ENCODE measurements around the gene TNC. TPM values are rescaled to one million over a fixed set of nuclear protein-coding genes. Genes with fewer than 3 reads are reported as not detected.

Gene TNC
- total and polyA plus RNA-seq, 2 donors (not counting 1 experiment from before 2014, with no cell fraction given) = not detected

DNA sequence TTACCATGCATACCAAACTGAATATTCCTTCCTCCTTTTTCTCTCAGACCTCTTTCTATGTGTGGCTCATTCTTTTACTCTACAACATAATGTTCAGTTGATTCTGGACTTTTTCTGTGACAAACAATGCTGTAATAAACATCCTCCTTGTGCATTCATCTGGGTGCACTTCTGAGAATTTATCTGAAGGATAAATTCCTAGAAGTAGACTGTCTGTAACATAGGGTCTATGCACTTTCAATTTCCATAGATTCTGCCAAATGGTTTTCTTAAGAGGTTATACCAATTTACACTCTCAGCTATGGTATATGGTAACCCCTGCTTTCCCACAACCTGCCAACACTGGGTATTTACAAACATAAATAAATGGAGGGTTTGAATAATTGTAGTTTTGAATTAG is 24.1 kb upstream of the TNC start:
- H3K4me1 Mint-ChIP-seq = no peaks in the 10 kb centered on the region
- H3K27ac Mint-ChIP-seq = no peak overlapping the region
- H3K79me2 ChIP-seq (ENCODE audit: control insufficient read depth, insufficient read depth, low read length) = no peaks in the 10 kb centered on the region
- no peaks in the 10 kb centered on the region for H3K36me3 ChIP-seq (replicated peaks in 1 of 2; ENCODE audit: control extremely low read depth in 1 of 2, control insufficient read depth in 1 of 2, extremely low read depth in 1 of 2, insufficient read depth in 2 of 2, low read length in 1 of 2)
- CTCF ChIA-PET = no interaction called here
- H3K9ac ChIP-seq (ENCODE audit: low read length) = no peak overlapping the region
- no peak overlapping the region for H3K4me3 ChIP-seq (ENCODE audit: control extremely low read depth in 1 of 5, extremely low read depth in 1 of 5, insufficient read depth in 1 of 5, low read depth in 2 of 5, low read length in 4 of 5)
- H3K27ac ChIP-seq (ENCODE audit: low read length in 2 of 2) = no peak overlapping the region
- H3K4me3 Mint-ChIP-seq = no peak overlapping the region
- no peak for TF ChIP-seq EZH2 (IDR thresholded peaks at IDR 0.05; ENCODE audit: borderline replicate concordance, insufficient read depth, low read depth, low read length, poor library complexity, severe bottlenecking)
- TF ChIP-seq, protein P1, sequence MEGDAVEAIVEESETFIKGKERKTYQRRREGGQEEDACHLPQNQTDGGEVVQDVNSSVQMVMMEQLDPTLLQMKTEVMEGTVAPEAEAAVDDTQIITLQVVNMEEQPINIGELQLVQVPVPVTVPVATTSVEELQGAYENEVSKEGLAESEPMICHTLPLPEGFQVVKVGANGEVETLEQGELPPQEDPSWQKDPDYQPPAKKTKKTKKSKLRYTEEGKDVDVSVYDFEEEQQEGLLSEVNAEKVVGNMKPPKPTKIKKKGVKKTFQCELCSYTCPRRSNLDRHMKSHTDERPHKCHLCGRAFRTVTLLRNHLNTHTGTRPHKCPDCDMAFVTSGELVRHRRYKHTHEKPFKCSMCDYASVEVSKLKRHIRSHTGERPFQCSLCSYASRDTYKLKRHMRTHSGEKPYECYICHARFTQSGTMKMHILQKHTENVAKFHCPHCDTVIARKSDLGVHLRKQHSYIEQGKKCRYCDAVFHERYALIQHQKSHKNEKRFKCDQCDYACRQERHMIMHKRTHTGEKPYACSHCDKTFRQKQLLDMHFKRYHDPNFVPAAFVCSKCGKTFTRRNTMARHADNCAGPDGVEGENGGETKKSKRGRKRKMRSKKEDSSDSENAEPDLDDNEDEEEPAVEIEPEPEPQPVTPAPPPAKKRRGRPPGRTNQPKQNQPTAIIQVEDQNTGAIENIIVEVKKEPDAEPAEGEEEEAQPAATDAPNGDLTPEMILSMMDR (IDR thresholded peaks at IDR 0.05) = no peak
- H3K4me2 ChIP-seq (replicated peaks; ENCODE audit: low read depth, low read length, poor library complexity, severe bottlenecking) = no peak overlapping the region
- H3K27me3 ChIP-seq (replicated peaks in 1 of 4; ENCODE audit: control extremely low read depth in 1 of 4, control insufficient read depth in 3 of 4, insufficient read depth in 4 of 4, low read length in 3 of 4) = no peaks in the 10 kb centered on the region
- no peak overlapping the region for H2AFZ ChIP-seq (ENCODE audit: insufficient read depth, low read depth, low read length, poor library complexity, severe bottlenecking)
- no peaks in the 10 kb centered on the region for H3K4me1 ChIP-seq (ENCODE audit: control insufficient read depth in 2 of 2, insufficient read depth in 2 of 2, low read length in 2 of 2)
- no peaks in the 10 kb centered on the region for H4K20me1 ChIP-seq (ENCODE audit: control insufficient read depth, insufficient read depth, low read length, poor library complexity, severe bottlenecking)
- ATAC-seq (ENCODE audit: low read depth) (no peak), DNase-seq (no peak)
- POLR2A ChIA-PET = no interaction called here
- no peaks in the 10 kb centered on the region for H3K9me3 Mint-ChIP-seq (ENCODE audit: insufficient read depth)
- no peaks in the 10 kb centered on the region for H3K9me3 ChIP-seq (ENCODE audit: control extremely low read depth in 1 of 3, control insufficient read depth in 2 of 3, insufficient read depth in 1 of 3, low read length in 2 of 3)
- intact Hi-C loops (cut with micrococcal nuclease) = no loop called here
- H3K27me3 Mint-ChIP-seq = peaks cover 27% of the 10 kb centered on the region

DNA sequence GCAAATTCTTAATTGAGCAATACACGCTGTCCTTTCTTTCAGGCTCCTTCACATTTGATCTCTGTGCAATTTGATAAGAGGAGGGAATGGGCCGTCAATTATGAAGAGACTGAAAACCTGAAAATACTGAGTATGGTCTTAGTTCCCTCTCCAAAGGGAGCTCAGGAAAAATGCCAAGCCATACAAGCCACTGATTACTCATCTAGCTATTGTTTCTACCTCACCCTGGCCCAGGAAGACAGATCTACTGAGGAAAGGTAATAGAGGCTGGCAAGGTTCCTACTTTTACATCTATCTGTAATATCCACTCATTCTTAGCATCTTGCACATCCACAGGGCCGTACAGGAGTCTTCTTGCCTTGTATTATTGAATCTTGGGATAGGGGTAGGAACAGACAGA is 23.7 kb upstream of the TNC start:
- TF ChIP-seq, protein P1 (IDR thresholded peaks at IDR 0.05) = no peak
- TF ChIP-seq EZH2 (IDR thresholded peaks at IDR 0.05; ENCODE audit: borderline replicate concordance, insufficient read depth, low read depth, low read length, poor library complexity, severe bottlenecking) = no peak
- no peak overlapping the region for H3K4me2 ChIP-seq (replicated peaks; ENCODE audit: low read depth, low read length, poor library complexity, severe bottlenecking)
- H3K9me3 Mint-ChIP-seq (ENCODE audit: insufficient read depth) = no peaks in the 10 kb centered on the region
- no peaks in the 10 kb centered on the region for H3K36me3 ChIP-seq (replicated peaks in 1 of 2; ENCODE audit: control extremely low read depth in 1 of 2, control insufficient read depth in 1 of 2, extremely low read depth in 1 of 2, insufficient read depth in 2 of 2, low read length in 1 of 2)
- no peaks in the 10 kb centered on the region for H3K79me2 ChIP-seq (ENCODE audit: control insufficient read depth, insufficient read depth, low read length)
- DNase-seq (no peak), ATAC-seq (ENCODE audit: low read depth) (no peak)
- WGBS (ENCODE audit: insufficient coverage) = no CpG with 5 or more reads among the region's 3 CpGs
- CTCF ChIA-PET = no interaction called here
- H3K27me3 Mint-ChIP-seq = peaks cover 32% of the 10 kb centered on the region
- H3K27me3 ChIP-seq (replicated peaks in 1 of 4; ENCODE audit: control extremely low read depth in 1 of 4, control insufficient read depth in 3 of 4, insufficient read depth in 4 of 4, low read length in 3 of 4) = no peaks in the 10 kb centered on the region
- H3K4me1 Mint-ChIP-seq = no peaks in the 10 kb centered on the region
- intact Hi-C loops (cut with micrococcal nuclease) = no loop called here
- no peak overlapping the region for H3K4me3 ChIP-seq (ENCODE audit: control extremely low read depth in 1 of 5, extremely low read depth in 1 of 5, insufficient read depth in 1 of 5, low read depth in 2 of 5, low read length in 4 of 5)
- no peak overlapping the region for H3K4me3 Mint-ChIP-seq
- no peak overlapping the region for H2AFZ ChIP-seq (ENCODE audit: insufficient read depth, low read depth, low read length, poor library complexity, severe bottlenecking)
- no peaks in the 10 kb centered on the region for H3K9me3 ChIP-seq (ENCODE audit: control extremely low read depth in 1 of 3, control insufficient read depth in 2 of 3, insufficient read depth in 1 of 3, low read length in 2 of 3)
- POLR2A ChIA-PET = no interaction called here
- H3K27ac ChIP-seq (ENCODE audit: low read length in 2 of 2) = no peak overlapping the region
- H3K4me1 ChIP-seq (ENCODE audit: control insufficient read depth in 2 of 2, insufficient read depth in 2 of 2, low read length in 2 of 2) = no peaks in the 10 kb centered on the region
- H3K9ac ChIP-seq (ENCODE audit: low read length) = no peak overlapping the region
- H3K27ac Mint-ChIP-seq = no peak overlapping the region
- no peaks in the 10 kb centered on the region for H4K20me1 ChIP-seq (ENCODE audit: control insufficient read depth, insufficient read depth, low read length, poor library complexity, severe bottlenecking)

Data from B cell (primary cell).